PC-9 (cell line): Measurements from ENCODE around the gene NBEA. TPM values are rescaled to one million over a fixed set of nuclear protein-coding genes. Genes with fewer than 3 reads are reported as not detected.

ENCODE experiments used
- BruUV-seq: library from RNA; stranded (reverse); fragments of 400-500 nt; replicated peaks from 2 replicates; lab custom pipeline; 2021; lab: Mats Ljungman, UMichigan
- CTCF ChIA-PET: fragments of 300-600 bp; sonication (Branson Sonifier 250); formaldehyde crosslinking; loops from one replicate; lab custom pipeline; 2022; ENCODE audit warnings: antibody characterized with exemption; lab: Charles Lee
- POLR2A ChIA-PET: fragments of 300-600 bp; sonication (Branson Sonifier 250); formaldehyde crosslinking; loops from one replicate; lab custom pipeline; 2022; ENCODE audit warnings: antibody characterized with exemption; ENCODE audit not compliant: unreplicated experiment; lab: Charles Lee
- DNase-seq, 2 experiments: peaks; one replicate each; pipeline versions ENCODE4 v3.0.0 to v3.0.0-alpha.2; 2015 to 2022; ENCODE audit warnings: mixed read lengths in 1 of 2
- H2AFZ ChIP-seq: fragments of 200-600 bp; sonication (generic); 2 replicates; pipeline ENCODE4 v1.8.1; 2017; ENCODE audit warnings: antibody characterized with exemption
- H3F3A ChIP-seq: fragments of 200-600 bp; sonication (generic); 2 replicates; pipeline ENCODE4 v1.8.1; 2017; ENCODE audit warnings: antibody characterized with exemption, mild to moderate bottlenecking, low read depth; ENCODE audit not compliant: insufficient read depth
- H3K27ac ChIP-seq: fragments of 200-600 bp; sonication (generic); 2 replicates; pipeline ENCODE4 v1.6.1; 2016; ENCODE audit warnings: mixed run types
- H3K27me3 ChIP-seq: fragments of 200-600 bp; sonication (generic); 2 replicates; pipeline ENCODE4 v1.6.1; 2016; ENCODE audit warnings: low read depth, mixed run types; ENCODE audit not compliant: insufficient read depth
- H3K36me3 ChIP-seq: fragments of 200-600 bp; sonication (generic); 2 replicates; pipeline ENCODE4 v1.6.1; 2016; ENCODE audit warnings: low read depth, mixed run types
- H3K4me1 ChIP-seq: fragments of 200-600 bp; sonication (generic); replicated peaks from 2 replicates; pipeline ENCODE4 v1.6.1; 2016; ENCODE audit warnings: mixed run types; ENCODE audit not compliant: insufficient read depth
- H3K4me2 ChIP-seq: fragments of 200-600 bp; sonication (generic); 2 replicates; pipeline ENCODE4 v1.6.1; 2017; ENCODE audit warnings: mixed run types
- H3K4me3 ChIP-seq: fragments of 200-600 bp; sonication (generic); 2 replicates; pipeline ENCODE4 v1.6.1; 2016; ENCODE audit warnings: mixed run types
- H3K79me2 ChIP-seq: fragments of 200-600 bp; sonication (generic); 2 replicates; pipeline ENCODE4 v1.6.1; 2017; ENCODE audit warnings: low read depth, mixed run types
- H3K9me2 ChIP-seq: fragments of 200-600 bp; sonication (generic); 2 replicates; pipeline ENCODE4 v1.8.1; 2017; ENCODE audit warnings: mild to moderate bottlenecking; ENCODE audit not compliant: insufficient read depth
- H3K9me3 ChIP-seq: fragments of 200-600 bp; sonication (generic); 2 replicates; pipeline ENCODE4 v1.8.1; 2016; ENCODE audit warnings: low read depth; ENCODE audit not compliant: insufficient read depth
- H4K20me1 ChIP-seq: fragments of 200-600 bp; sonication (generic); 2 replicates; pipeline ENCODE4 v1.8.1; 2017; ENCODE audit not compliant: insufficient read depth
- EZH2 ChIP-seq: fragments of 200-600 bp; sonication (generic); IDR thresholded peaks from 2 replicates; pipeline ENCODE4 v1.8.0; 2017; ENCODE audit warnings: antibody characterized with exemption, low read depth
- intact Hi-C: fragments of 100-400 bp; cut with micrococcal nuclease; formaldehyde crosslinking; loops from one replicate; pipeline ENCODE4 v1.10.0; 2022; ENCODE audit not compliant: unreplicated experiment
- total RNA-seq: library from RNA; stranded (reverse); gene quantifications from 2 replicates; pipeline ENCODE4 v1.2.3, GENCODE V29; 2021
- TF ChIP-seq, protein P1 (sequence below): fragments of 200-600 bp; sonication (generic); conservative IDR thresholded peaks from 2 replicates; pipeline ENCODE4 v1.6.1; 2017; ENCODE audit warnings: mixed run types, antibody characterized with exemption, mild to moderate bottlenecking, moderate library complexity

NBEA gene
- total RNA-seq, 1 experiment from 2014 or later: 4.0 TPM

DNA sequence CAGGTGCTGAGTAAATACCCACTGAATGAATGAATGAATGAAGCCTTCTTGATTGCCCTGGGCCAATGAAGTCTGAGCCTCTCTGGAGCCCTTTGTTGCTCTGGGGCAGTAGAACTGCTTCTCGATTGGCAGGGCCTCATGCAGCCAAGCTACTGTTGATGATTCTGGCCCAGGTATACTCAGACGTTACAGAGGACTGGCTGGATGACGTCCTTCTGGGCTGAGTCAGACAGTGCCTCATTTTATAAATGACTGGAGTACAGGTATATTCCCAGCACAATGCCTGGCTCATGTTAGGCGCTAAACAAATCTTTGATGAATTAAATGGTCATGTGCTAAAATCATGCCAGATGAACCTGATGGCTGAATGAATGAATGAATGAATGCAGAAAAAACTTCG, 778.2 kb downstream of the NBEA start:
- no peaks in the 10 kb centered on the region for H3K79me2 ChIP-seq
- no peak overlapping the region for H3K4me2 ChIP-seq
- ChIA-PET POLR2A (no interaction called here), CTCF (no interaction called here)
- H2AFZ ChIP-seq: no peak overlapping the region
- H4K20me1 ChIP-seq: no peaks in the 10 kb centered on the region
- H3K4me3 ChIP-seq: no peak overlapping the region
- peaks cover 17% of the 10 kb centered on the region for H3K4me1 ChIP-seq
- peaks cover 7% of the 10 kb centered on the region for H3F3A ChIP-seq
- intact Hi-C loops: loop anchor here (2.0 to 5.0 kb wide), 4 partner anchors 67 to 1643 kb away; no protein-coding TSS in a partner anchor
- no peak for DNase-seq
- H3K9me2 ChIP-seq: no peaks in the 10 kb centered on the region
- H3K9me3 ChIP-seq: no peaks in the 10 kb centered on the region
- no TSS peak for BruUV-seq
- no peak overlapping the region for H3K27ac ChIP-seq
- H3K36me3 ChIP-seq: no peaks in the 10 kb centered on the region
- no peaks in the 10 kb centered on the region for H3K27me3 ChIP-seq
- no peak for TF ChIP-seq EZH2
- TF ChIP-seq, protein P1, sequence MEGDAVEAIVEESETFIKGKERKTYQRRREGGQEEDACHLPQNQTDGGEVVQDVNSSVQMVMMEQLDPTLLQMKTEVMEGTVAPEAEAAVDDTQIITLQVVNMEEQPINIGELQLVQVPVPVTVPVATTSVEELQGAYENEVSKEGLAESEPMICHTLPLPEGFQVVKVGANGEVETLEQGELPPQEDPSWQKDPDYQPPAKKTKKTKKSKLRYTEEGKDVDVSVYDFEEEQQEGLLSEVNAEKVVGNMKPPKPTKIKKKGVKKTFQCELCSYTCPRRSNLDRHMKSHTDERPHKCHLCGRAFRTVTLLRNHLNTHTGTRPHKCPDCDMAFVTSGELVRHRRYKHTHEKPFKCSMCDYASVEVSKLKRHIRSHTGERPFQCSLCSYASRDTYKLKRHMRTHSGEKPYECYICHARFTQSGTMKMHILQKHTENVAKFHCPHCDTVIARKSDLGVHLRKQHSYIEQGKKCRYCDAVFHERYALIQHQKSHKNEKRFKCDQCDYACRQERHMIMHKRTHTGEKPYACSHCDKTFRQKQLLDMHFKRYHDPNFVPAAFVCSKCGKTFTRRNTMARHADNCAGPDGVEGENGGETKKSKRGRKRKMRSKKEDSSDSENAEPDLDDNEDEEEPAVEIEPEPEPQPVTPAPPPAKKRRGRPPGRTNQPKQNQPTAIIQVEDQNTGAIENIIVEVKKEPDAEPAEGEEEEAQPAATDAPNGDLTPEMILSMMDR: no peak

DNA sequence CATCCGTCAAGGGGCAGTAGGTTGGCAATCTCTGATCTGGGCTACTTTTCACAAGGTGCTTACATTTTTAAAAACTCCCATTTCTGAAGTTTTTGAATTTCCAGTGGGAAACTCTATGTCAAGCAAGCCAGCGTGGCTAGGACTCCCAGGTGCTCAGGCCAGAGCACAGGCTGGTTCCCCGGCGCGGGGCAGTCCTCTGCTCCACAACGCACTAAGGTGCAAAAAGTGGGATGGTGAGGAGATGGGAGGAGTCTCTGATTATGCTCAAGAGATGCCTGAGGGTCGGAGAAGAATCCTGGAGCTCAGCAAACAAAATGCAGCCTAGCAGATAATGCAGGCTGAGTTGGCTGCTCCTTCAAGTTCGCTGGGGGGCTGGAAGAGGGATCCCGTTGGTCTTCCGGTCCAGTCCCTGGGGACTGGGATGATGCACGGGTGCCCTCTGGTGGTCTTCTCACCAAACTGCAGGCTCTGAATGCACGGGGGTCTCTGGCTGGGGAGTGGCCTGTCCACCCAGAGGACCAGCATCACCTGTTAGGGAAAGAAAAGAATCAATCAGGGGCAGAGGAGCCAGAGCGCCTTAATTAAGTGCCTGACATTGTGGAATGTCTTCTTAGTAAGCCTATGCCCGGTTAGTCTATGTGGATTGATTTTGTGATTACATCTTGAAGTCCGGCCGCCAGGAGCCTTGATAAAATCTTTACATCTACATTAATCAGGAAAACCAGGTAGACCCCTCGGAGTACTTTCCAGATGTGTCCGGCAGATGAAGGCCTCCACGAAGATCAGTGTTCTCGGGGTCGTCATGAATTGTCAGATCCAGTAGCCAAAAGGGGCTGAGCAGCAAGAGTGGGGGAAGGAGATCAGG, 778.9 kb downstream of the NBEA start:
- H3K4me3 ChIP-seq: no peak overlapping the region
- H2AFZ ChIP-seq: no peak overlapping the region
- H3K36me3 ChIP-seq: no peaks in the 10 kb centered on the region
- no peaks in the 10 kb centered on the region for H3K9me2 ChIP-seq
- H3K9me3 ChIP-seq: no peaks in the 10 kb centered on the region
- ChIA-PET CTCF (no interaction called here), POLR2A (no interaction called here)
- no peaks in the 10 kb centered on the region for H4K20me1 ChIP-seq
- no peak overlapping the region for H3K4me2 ChIP-seq
- peaks cover 2% of the 10 kb centered on the region; the same call in 1 of the 2 replicates for H3F3A ChIP-seq
- H3K4me1 ChIP-seq: peaks cover 11% of the 10 kb centered on the region
- H3K27me3 ChIP-seq: no peaks in the 10 kb centered on the region
- no TSS peak for BruUV-seq
- H3K79me2 ChIP-seq: no peaks in the 10 kb centered on the region
- DNase-seq: peak in 1 of 2 experiments; percentile 46
- intact Hi-C loops: loop anchor here (2.0 to 5.0 kb wide), 4 partner anchors 66 to 1644 kb away; no protein-coding TSS in a partner anchor
- no peak for TF ChIP-seq EZH2
- TF ChIP-seq, protein P1: peak; percentile 99
- no peak overlapping the region for H3K27ac ChIP-seq
